Dedifferentiated amniotic fluid mesenchymal stem cell (primary cell): Measurements from ENCODE around the gene DYNAP.

ENCODE experiments used
- DNase-seq: peaks from one replicate; pipeline ENCODE4 v3.0.0-alpha.2; 2016; ENCODE audit errors: extremely low spot score

DYNAP gene

GRCh38 chr18:54590945-54591344 is at the start of gene DYNAP:
Gene DYNAP, plus strand, starts transcription at chr18:54591245. Its CDS starts 38 bp downstream, at chr18:54591283.
- no peak for DNase-seq

GRCh38 chr18:54551590-54551989 is 39.5 kb upstream of the DYNAP start:
- DNase-seq = no peak

GRCh38 chr18:54555286-54555685 is 35.8 kb upstream of the DYNAP start:
- DNase-seq = no peak

- DNase-seq = no peak
These were observed 35.0 kb upstream of the DYNAP start for GRCh38 chr18:54555996-54556395.

GRCh38 chr18:54557958-54558357 is 33.1 kb upstream of the DYNAP start:
- no peak for DNase-seq

- no peak for DNase-seq
These were observed 32.1 kb upstream of the DYNAP start for GRCh38 chr18:54558609-54559585.

GRCh38 chr18:54561706-54562267 is 29.3 kb upstream of the DYNAP start:
- no peak for DNase-seq

- DNase-seq = no peak
These were observed 10.8 kb upstream of the DYNAP start for GRCh38 chr18:54580202-54580729.

GRCh38 chr18:54584065-54584464 is 7.0 kb upstream of the DYNAP start:
- DNase-seq = no peak

GRCh38 chr18:54585743-54586142 is 5.3 kb upstream of the DYNAP start:
- no peak for DNase-seq

- DNase-seq = no peak
These were observed 13.2 kb downstream of the DYNAP start for GRCh38 chr18:54604211-54604610.

GRCh38 chr18:54606835-54607212 is 15.8 kb downstream of the DYNAP start:
- DNase-seq = no peak

GRCh38 chr18:54607213-54608027 is 16.4 kb downstream of the DYNAP start:
- peak; percentile 45 for DNase-seq

GRCh38 chr18:54608028-54608642 is 17.1 kb downstream of the DYNAP start:
- no peak for DNase-seq

- DNase-seq = no peak
These were observed 20.8 kb downstream of the DYNAP start for GRCh38 chr18:54611816-54612215.

- no peak for DNase-seq
These were observed 21.2 kb downstream of the DYNAP start for GRCh38 chr18:54612237-54612636.

- no peak for DNase-seq
These were observed 22.1 kb downstream of the DYNAP start for GRCh38 chr18:54613174-54613573.

GRCh38 chr18:54616220-54616848 is 25.3 kb downstream of the DYNAP start:
- DNase-seq = no peak

GRCh38 chr18:54622084-54622483 is 31.0 kb downstream of the DYNAP start:
- no peak for DNase-seq

- DNase-seq = no peak
These were observed 35.7 kb downstream of the DYNAP start for GRCh38 chr18:54626779-54627178.

GRCh38 chr18:54630963-54631362 is 39.9 kb downstream of the DYNAP start:
- DNase-seq = no peak
